CD4-positive, alpha-beta T cell treated with Interleukin-2 at 100 ng/mL for 4 hours (primary cell): ENCODE measurements around the gene DLG1.
"Not testable (repeated sequence)": the region's sequence is repeated elsewhere in the genome, so short reads cannot be mapped to it uniquely, and the experiment has no call there.

ENCODE experiments used
- DNase-seq: peaks from one replicate; pipeline ENCODE4 v3.0.0-alpha.2; 2020; ENCODE audit warnings: low spot score

DLG1 gene

GRCh38 chr3:197242784-197243432 is 55.5 kb downstream of the DLG1 start:
- no peak for DNase-seq

GRCh38 chr3:197241173-197241572 is 57.2 kb downstream of the DLG1 start:
- DNase-seq = no peak

GRCh38 chr3:197239857-197240256 is 58.6 kb downstream of the DLG1 start:
- DNase-seq = no peak

DNA sequence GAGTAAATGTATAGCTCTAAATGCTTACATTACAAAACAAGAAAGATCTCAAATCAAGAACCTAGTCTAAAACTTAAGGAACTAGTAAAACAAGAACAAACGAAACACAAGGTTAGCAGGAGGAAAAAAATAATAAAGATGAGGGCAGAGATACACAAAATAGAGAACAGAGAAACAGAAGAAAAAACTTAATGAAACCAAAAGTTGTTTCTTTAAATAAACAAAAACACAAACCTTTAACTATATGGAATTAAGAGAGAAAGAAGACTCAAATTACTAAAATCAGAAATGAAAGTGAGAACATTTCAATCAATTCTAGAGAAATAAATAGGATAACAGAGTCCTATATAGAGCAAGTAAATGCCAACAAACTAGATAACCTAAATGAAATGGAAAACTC is 59.6 kb downstream of the DLG1 start:
- DNase-seq = no peak

DNA sequence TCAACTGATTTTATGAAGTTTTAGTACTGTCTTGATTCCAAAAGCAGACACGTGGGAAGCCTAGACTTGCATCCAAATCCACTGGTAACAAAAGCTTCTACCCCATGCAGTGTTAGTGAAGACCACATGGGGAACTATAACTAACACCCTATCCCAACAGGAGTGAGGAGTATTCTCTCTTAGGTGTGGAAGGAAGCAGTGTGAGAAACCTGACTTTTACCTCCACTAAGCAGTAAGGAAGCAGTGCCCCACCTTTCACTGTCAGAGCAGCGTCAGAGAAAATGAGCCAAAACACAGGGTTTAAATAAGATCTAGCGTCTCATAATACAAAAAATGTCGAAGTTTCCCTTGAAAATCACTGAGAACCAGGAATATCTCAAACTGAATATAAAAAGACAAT is 60.5 kb downstream of the DLG1 start:
- no peak for DNase-seq

GRCh38 chr3:197236362-197236761 is 62.0 kb downstream of the DLG1 start:
- DNase-seq = no peak

DNA sequence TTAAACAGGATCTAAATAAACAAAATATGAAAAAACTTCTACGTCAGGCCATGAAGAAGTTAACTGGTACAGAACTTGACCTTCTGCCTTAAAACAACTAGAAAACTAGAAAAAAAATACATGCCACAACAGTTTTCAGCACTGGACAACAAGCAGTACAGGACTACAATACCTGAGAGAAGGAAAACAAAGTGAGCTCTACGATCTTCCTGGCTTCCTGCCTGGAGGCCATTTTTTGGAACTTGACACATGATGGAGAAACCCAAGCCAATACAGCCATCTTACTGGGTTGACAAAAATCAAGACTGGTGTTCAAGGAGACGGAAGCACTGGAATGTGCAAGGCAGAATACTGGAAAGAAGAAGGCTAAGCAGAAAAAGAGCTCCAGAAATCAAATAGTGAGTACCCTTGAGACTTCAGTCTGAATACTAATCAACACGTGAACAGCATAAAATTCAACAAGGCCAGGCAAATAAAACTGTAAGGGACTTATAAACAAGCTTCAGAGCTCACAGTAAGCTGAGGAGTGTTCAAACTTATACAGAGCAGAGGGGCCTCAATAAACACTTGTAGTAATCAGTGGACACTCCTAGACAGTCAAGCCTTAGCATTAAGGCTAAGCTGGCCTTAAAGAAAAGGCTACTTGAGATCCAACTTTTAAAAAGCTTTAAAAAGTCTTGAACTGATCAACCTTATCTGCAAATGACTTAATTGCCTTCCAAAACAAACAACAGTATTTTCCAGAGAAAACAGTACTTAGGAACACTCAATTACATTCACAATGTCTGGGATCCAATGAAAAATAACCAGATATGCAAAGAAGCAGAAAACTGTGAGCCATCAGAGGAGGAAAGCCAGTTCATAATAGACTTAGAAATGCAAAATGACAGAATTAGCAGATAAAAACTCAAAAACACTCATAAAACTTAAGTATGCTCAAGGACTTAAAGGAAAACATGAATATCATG is 63.2 kb downstream of the DLG1 start:
- no peak for DNase-seq

DNA sequence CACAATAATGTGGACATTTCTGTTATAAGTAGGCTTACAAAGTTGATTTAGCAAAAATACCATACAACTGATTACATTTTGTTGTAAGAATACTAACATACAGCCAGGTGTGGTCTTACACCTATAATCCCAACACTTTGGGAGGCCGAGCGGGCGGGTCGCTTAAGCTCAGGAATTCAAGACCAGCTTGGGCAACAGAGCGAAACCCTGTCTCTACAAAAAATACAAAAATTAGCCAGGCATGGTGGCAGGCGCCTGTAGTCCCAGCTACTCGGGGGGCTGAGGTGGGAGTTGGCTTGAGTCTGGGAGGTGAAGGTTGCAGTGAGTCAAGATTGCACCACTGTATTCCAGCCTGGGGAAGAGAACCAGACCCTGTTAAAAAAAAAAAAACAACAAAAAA is 67.1 kb downstream of the DLG1 start:
- no peak for DNase-seq

- no peak for DNase-seq
These were observed 68.6 kb downstream of the DLG1 start for GRCh38 chr3:197229836-197230235.

GRCh38 chr3:197229178-197229577 is 69.2 kb downstream of the DLG1 start:
- DNase-seq = no peak

DNA sequence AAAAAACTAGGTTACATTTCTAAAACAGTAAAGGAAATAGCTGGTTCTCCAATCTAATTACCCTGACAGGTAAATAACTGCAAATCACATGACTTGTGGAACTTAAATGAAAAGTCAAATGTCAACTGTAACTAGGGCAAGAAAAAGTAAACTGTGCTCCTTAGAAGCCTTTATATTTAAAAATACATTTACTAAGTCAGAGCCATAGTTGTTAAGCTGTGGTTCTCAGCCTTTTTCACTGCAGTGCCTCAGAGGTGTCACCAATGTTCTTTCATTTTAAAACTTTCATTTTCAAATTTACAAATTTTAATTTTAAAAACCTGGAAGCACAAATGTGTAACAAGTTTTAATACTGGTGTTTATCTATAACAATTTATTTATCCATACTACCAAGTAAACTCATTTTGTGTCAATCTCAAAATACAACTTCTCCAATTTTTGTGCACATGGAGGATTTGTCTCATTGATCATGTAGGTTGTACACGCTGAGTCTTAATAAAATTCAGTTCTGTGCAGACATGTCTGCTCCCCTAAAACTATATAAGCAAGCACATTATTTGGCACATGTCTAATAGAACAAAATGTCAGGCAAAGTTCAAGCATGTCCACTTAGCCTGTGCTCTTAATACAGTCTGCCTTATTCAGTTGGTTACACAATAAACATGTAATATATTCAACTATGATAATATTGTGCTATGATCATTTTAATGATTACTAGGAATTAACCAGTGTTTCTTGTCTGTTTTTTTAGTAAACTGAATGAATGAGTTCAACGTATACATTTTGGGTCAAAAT is 70.4 kb downstream of the DLG1 start:
- DNase-seq = no peak

- no peak for DNase-seq
These were observed 72.2 kb downstream of the DLG1 start for GRCh38 chr3:197226179-197226578.

- no peak for DNase-seq
These were observed 72.8 kb downstream of the DLG1 start for GRCh38 chr3:197225579-197225978.

DNA sequence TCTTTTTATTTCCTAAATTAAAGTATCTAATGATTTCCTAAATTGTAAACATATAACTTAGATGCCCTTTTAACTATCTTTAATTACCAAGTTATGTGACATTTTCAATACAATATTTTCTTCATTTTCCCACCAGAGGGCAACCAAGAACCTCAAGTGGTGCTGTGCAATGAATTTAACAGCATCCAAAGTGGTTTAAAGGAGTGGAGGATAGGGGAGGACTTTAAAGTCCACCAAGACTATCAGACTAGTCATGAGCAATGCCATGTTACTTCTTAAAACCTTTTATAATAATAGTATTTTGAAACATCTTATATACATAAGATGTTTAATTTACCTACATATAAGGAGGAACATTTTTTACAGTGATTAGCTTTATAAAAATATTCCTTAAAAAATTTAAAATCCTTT is 74.4 kb downstream of the DLG1 start:
- peak; percentile 44 for DNase-seq

DNA sequence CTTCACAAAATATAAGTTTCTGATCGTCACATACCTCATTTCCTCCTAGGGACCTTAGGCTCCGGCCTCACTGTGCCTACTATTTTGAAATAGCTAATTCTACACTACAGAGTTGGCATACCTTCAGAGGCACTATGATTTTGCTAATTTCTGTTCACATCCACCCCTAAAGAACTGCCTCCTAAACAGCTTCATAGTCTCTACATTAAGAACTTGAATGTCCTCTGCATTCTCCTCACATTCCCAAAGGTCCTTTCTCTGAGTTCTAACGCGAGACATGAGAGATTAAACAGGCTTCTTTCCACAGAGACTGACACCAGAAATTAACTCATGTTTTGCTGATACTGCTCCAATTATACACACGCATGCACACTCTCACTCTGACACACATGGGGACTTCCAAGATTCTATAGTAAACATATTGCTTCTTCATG is 75.5 kb downstream of the DLG1 start:
- no peak for DNase-seq

DNA sequence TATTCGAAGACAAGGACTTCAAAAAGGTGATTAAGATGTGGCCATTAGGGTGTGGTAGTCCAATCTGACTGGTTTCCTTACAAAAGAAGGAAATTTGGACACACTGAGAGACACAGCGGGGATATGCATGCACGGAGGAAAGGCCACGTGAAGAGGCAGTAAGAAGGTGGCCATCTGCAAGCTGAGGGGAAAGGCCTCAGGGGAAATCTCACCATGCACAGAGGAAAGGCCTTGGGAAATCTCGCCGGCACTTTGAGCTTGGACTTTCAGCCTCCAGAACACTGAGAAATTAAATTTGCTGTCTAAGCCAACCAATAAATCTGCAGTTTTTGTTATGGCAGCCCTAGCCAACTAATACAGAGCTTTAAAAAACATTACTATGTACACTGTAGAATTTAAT is 78.8 kb downstream of the DLG1 start:
- no peak for DNase-seq

GRCh38 chr3:197218210-197218609 is 80.2 kb downstream of the DLG1 start:
- DNase-seq = no peak

GRCh38 chr3:197216914-197217313 is 81.5 kb downstream of the DLG1 start:
- no peak for DNase-seq

- DNase-seq = no peak
These were observed 82.1 kb downstream of the DLG1 start for GRCh38 chr3:197216169-197216860.

GRCh38 chr3:197212290-197212689 is 86.1 kb downstream of the DLG1 start:
- no peak for DNase-seq

GRCh38 chr3:197211698-197212097 is 86.7 kb downstream of the DLG1 start:
- DNase-seq = not testable (repeated sequence)
